ENCODE data around the gene MIER3. TPM values are rescaled to one million over a fixed set of nuclear protein-coding genes. Genes with fewer than 3 reads are reported as not detected.

The MIER3 gene
- total and polyA plus RNA-seq, 9 of the 15 experiments (the other 6 are each of a cell fraction or from before 2014, with no cell fraction given) = 4.1 to 29.3 (median 13.0) TPM

GRCh38 chr5:56910210-56910965, 41.5 kb downstream of the MIER3 start (continued):
- TF ChIP-seq ARID4B (CRISPR knock-in tag; IDR thresholded peaks at IDR 0.05) (no peak; the same call in 1 of the 2 replicates), NR3C1 (CRISPR knock-in tag; IDR thresholded peaks at IDR 0.05) (no peak), ETS1 (conservative IDR thresholded peaks at IDR 0.05; ENCODE audit: control insufficient read depth, low read depth, low read length) (no peak), CHD2 (IDR thresholded peaks at IDR 0.05; ENCODE audit: low read depth, low read length) (no peak), TFE3 (CRISPR knock-in tag; IDR thresholded peaks at IDR 0.05) (no peak), PBX2 (CRISPR knock-in tag; IDR thresholded peaks at IDR 0.05; ENCODE audit: low read depth) (no peak), PBX2 (tag; conservative IDR thresholded peaks at IDR 0.05; ENCODE audit: low read depth) (no peak)
- TF ChIP-seq, protein P1, sequence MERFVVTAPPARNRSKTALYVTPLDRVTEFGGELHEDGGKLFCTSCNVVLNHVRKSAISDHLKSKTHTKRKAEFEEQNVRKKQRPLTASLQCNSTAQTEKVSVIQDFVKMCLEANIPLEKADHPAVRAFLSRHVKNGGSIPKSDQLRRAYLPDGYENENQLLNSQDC (CRISPR knock-in tag; IDR thresholded peaks at IDR 0.05) = no peak
- TF ChIP-seq, protein P2, sequence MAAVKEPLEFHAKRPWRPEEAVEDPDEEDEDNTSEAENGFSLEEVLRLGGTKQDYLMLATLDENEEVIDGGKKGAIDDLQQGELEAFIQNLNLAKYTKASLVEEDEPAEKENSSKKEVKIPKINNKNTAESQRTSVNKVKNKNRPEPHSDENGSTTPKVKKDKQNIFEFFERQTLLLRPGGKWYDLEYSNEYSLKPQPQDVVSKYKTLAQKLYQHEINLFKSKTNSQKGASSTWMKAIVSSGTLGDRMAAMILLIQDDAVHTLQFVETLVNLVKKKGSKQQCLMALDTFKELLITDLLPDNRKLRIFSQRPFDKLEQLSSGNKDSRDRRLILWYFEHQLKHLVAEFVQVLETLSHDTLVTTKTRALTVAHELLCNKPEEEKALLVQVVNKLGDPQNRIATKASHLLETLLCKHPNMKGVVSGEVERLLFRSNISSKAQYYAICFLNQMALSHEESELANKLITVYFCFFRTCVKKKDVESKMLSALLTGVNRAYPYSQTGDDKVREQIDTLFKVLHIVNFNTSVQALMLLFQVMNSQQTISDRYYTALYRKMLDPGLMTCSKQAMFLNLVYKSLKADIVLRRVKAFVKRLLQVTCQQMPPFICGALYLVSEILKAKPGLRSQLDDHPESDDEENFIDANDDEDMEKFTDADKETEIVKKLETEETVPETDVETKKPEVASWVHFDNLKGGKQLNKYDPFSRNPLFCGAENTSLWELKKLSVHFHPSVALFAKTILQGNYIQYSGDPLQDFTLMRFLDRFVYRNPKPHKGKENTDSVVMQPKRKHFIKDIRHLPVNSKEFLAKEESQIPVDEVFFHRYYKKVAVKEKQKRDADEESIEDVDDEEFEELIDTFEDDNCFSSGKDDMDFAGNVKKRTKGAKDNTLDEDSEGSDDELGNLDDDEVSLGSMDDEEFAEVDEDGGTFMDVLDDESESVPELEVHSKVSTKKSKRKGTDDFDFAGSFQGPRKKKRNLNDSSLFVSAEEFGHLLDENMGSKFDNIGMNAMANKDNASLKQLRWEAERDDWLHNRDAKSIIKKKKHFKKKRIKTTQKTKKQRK (IDR thresholded peaks at IDR 0.05; ENCODE audit: borderline replicate concordance, low read depth, low read length) = no peak
